Cardiac septum (tissue), 1 donor: ENCODE data around the gene MBD5. TPM values are rescaled to one million over a fixed set of nuclear protein-coding genes. Genes with fewer than 3 reads are reported as not detected.

ENCODE experiments used
- DNase-seq: peaks from one replicate; pipeline ENCODE4 v3.0.0-alpha.2; 2020; ENCODE audit warnings: low spot score
- intact Hi-C: fragments of 100-400 bp; cut with DNase I; formaldehyde crosslinking; loops from one replicate; pipeline ENCODE4 v1.14.0; 2022
- total RNA-seq: library from RNA; stranded (reverse); fragmentation: NEBNext Ultra II Directional; extraction: Animal tissue kit (Norgen Biotek cat#: 25700); gene quantifications from one replicate; pipeline ENCODE4 v1.2.1, GENCODE V29; 2021
- donor health status: DM: no; HTN: no; CAD: no.

MBD5 gene
- total RNA-seq, 1 donor from 2014 or later, result 32.4 TPM

DNA sequence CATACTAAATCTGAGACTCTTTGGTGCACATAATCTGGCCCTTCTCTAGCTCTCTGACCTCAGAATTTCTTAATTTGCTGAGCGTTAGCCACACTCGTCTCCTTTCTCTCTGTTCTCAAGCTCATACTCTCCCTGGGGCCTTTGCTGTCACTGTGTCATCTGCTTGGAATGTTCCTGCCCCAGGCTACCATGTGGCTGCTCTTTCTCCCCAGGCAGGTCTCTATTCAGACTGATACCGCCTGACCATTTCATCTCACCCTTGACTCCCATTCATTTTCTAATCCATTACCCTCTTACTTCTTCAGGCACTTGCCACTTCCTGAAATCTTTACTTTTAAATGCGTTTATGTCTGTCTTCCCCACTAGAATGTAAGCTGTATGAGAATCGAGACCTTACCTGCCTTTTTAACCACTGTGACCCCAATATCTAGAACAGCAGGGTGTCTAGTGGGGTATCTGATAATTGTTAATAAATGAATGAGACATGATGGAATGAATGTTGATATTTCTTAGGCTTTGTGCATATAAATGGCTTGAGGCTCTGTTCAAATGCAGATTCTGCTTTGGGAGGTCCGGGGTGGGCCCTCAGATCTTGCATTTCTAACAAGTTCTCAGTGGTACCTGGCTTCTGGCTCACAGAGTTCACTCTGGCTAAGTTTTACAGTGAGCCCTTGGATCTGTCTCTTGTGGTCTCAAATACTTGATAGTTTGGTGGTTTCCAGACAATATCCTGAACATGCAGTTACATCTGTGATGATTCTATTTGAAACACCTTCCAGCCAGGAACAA, 533.8 kb downstream of the MBD5 start:
- peak; percentile 53 for DNase-seq
- intact Hi-C loops, result no loop called here

DNA sequence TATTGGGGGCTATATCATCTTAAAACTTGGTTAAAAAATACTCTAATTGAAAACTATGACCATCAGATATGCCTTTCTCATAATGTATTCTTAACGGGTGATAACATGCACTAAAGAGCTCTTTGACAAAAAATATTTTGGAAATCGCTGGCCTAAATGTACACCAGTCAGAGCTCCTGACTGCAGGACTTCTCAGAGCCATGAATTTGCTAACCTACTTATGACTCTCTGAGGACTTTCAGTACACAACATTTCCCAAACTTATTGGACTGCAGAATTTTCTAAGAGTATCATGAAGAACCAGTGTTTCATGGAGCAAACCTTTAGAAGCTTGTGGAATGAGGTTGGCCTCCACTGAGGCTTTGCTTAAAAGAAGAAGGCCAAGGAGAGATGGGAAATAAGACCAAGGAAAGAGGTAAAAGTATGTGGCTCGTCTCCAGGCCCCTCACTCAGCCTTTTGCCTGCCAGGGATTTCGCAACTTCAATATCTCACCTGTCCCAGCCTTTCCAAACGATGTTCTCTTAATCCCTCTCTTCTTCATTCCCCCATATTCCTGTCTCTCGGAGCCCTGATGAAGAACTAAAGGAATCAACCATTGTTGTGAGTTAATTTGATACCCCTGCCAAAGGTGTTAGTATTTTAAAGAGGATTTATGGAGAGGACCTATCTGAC, 534.9 kb downstream of the MBD5 start:
- DNase-seq, result peak; percentile 9
- intact Hi-C loops, result no loop called here

DNA sequence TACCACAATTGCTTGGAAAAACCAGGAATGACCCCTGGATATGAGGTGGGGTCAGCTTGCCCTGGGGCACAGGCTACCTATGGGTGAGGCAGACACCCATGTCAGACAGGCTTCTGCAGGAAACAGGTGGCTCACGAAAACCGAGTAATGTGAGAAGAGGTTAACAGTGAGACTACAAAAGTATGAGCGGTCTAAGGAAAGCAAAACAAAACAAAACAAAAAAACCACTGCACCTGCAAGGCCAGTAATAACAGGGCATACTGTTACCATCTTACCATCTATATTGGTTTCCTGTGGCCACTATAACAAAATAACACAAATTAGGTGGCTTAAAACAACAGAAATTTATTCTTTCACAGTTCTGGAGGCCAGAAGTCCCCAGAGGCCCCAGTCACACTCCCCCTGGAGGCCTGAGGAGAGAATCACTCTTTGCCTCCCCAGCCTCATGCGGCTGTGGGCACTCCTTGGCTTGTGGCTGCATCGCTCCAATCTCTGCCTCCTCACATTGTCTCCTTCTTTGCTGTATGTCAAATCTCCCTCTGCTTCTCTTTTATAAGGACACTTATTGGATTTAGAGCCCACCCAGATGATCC, 537.0 kb downstream of the MBD5 start:
- DNase-seq, result no peak
- intact Hi-C loops, result no loop called here

DNA sequence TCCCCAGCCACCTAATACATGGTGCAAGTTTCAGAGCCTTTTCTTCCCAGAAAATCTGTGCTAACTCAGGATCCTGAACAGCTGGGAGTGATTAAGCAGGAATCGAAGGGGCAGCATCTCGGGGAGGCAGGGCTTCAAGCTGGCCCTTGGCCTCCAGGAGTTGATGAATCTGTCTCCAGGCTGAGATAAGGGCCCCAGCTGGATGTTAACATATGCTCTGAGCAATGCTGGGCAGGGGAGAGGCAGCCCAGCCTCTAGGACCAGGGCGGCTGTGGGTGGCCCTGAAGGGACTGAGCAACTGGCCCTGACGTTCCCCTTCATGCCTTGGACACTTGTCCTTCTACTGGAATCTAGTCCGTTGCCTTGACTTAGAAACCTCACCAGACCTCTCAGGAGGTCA, 539.6 kb downstream of the MBD5 start:
- DNase-seq, result no peak
- intact Hi-C loops, result no loop called here

DNA sequence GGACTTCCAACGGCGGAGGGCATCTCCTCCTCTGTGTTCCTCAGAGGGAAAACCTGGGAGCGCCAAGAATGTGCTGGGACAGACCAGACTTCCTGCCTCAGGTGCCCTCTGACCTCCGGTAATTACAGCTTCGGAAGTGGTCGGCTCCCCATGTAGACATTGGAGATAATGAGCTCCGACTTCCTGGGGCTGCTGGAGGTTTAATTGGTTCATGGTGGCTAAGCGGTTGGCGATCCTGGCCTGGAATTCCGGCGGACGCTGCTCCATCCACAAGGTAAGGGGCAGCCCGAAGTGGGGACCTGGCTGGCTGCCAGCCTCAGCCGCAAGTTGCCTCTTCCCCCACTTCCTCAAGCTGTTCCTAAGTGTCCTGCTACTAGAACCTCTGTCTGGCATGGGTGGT, 540.5 kb downstream of the MBD5 start:
- DNase-seq, result no peak
- intact Hi-C loops, result no loop called here

DNA sequence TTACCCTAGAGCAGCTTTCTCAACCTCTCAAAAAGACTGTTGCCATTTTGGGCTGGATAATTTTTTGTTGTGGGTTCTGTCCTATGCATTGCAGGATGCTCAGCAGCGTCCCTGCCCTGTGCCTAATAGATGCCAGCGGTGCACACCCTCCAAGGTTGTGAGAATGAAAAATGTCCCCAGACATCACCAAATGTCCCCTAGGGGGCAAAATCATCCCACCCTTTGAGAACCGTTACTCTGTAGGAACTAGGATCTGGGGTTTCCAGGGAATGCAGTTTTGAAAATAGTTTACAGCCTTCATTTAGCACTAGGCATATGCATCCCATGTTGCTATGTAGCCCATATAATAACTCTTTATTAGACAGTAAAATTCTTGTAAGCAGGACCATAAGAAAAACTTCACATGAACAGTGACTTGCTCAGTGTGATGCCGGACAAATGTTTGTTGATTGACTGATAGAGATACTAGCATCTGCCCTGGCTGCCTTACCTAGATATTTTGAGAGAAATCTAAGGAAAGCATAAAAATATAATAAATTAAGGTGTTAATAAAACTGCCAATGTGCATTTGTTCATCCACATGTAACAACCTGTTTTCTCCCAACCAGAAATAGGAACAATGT, 544.5 kb downstream of the MBD5 start:
- no peak for DNase-seq
- intact Hi-C loops, result loop anchor here (5.0 kb wide), 1 partner anchor 422 kb away; no protein-coding TSS in a partner anchor

Other genes with a start within 250 kb of the MBD5 start
- 13.0 TPM for gene ACVR2A, start 176.1 kb upstream of the MBD5 start, total RNA-seq
- 35.1 TPM for gene ORC4, start 354 bp upstream of the MBD5 start, total RNA-seq